GM12891 (cell line): Measurements from ENCODE around the gene ZDHHC1.

ENCODE experiments used
- PAX5 ChIP-seq: IDR thresholded peaks from 2 replicates; pipeline ENCODE4 v1.6.1; 2011; ENCODE audit warnings: low read length, moderate library complexity, mild to moderate bottlenecking; ENCODE audit not compliant: insufficient read depth, severe bottlenecking
- POLR2A ChIP-seq: IDR thresholded peaks from 2 replicates; pipeline ENCODE4 v1.6.1; 2011; ENCODE audit warnings: low read depth, low read length, control low read depth
- POLR2AphosphoS5 ChIP-seq: IDR thresholded peaks from 2 replicates; pipeline ENCODE4 v1.6.1; 2011; ENCODE audit warnings: low read depth, low read length, control low read depth
- TAF1 ChIP-seq: IDR thresholded peaks from 2 replicates; pipeline ENCODE4 v1.6.1; 2011; ENCODE audit warnings: low read depth, low read length, control low read depth

DNA sequence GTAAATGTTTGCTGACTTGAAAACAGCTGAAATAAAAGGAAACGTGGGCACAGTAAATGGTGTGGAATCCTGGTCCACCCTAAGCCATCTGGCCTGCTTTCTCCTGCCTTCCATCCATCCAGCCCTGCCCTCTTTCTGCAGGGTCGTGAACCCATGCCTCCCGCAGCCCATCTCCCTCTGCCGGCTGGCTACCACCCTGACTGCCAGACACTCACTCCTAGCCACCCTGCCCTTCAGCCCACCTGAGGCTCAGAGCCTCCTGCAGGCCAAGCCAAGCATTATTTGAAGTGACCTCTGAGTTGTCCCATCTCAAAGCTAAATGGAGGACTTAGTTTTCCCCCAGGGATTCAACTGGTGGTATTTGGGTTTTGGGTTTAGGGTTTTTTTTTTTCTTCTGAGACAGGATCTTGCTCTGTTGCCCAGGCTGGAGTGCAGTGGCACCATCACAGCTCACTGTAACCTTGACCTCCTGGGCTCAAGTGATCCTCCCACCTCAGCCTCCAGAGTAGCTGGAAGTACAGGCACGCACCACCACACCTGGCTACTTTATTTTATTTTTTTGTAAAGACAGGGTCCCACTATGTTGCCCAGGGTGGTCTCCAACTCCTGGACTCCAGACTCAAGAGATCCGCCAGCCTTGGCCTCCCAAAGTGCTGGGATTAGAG lies 8.4 kb downstream of the ZDHHC1 start:
- TF ChIP-seq POLR2A (no peak), TAF1 (no peak), PAX5 (no peak), POLR2AphosphoS5 (no peak)
